HEK293 (cell line): ENCODE data around the gene KRTAP12-1.
"Not testable (repeated sequence)": the region's sequence is repeated elsewhere in the genome, so short reads cannot be mapped to it uniquely, and the experiment has no call there.

Source experiments
- CTCF ChIA-PET: fragments of 350-600 bp; formaldehyde crosslinking; extraction: SDS; loops from one replicate; lab custom pipeline; 2021; ENCODE audit warnings: antibody characterized with exemption; lab: Yijun Ruan, JAX
- POLR2A ChIA-PET: fragments of 300-600 bp; formaldehyde crosslinking; extraction: SDS; loops from one replicate; lab custom pipeline; 2020; ENCODE audit warnings: antibody characterized with exemption, inconsistent platforms; lab: Yijun Ruan, JAX
- H3K27ac ChIP-seq: fragments of 200-500 bp; sonication (Bioruptor generic); 2 replicates; pipeline ENCODE4 v1.5.1; 2014; ENCODE audit warnings: low read depth, low read length, control low read depth, inconsistent platforms; ENCODE audit errors: extremely low read depth
- H3K36me3 ChIP-seq, 2 experiments: fragments of 200-500 bp in 1 of 2; sonication (Bioruptor generic) in 1 of 2; 1 replicate in 1 of 2; 2 replicates in 1 of 2; pipeline ENCODE4 v1.5.1; 2014 to 2017; ENCODE audit warnings: inconsistent platforms in 2 of 2, low read length in 2 of 2; ENCODE audit not compliant: control insufficient read depth in 2 of 2, insufficient read depth in 1 of 2
- H3K4me1 ChIP-seq: fragments of 200-500 bp; sonication (Bioruptor generic); 2 replicates; pipeline ENCODE4 v1.5.1; 2014; ENCODE audit warnings: mild to moderate bottlenecking, low read length, inconsistent platforms; ENCODE audit not compliant: control insufficient read depth, insufficient read depth
- H3K4me3 ChIP-seq: 2 replicates; pipeline ENCODE4 v1.5.1; 2011; ENCODE audit warnings: low read depth, mild to moderate bottlenecking, control low read depth, low read length, moderate library complexity
- H3K9me3 ChIP-seq: fragments of 200-500 bp; sonication (Bioruptor generic); 2 replicates; pipeline ENCODE4 v1.5.1; 2014; ENCODE audit warnings: low read depth, low read length, inconsistent platforms; ENCODE audit not compliant: control insufficient read depth, insufficient read depth
- EGR2 ChIP-seq: fragments of 450-650 bp; formaldehyde crosslinking; IDR thresholded peaks from 2 replicates; pipeline ENCODE4 v1.5.1; 2016; ENCODE audit warnings: low read depth, missing biosample characterization, missing genetic modification characterization
- GLIS1 ChIP-seq: fragments of 450-650 bp; formaldehyde crosslinking; IDR thresholded peaks from 2 replicates; pipeline ENCODE4 v1.5.1; 2016; ENCODE audit warnings: missing biosample characterization, missing genetic modification characterization
- SCRT2 ChIP-seq: fragments of 450-650 bp; formaldehyde crosslinking; IDR thresholded peaks from 2 replicates; pipeline ENCODE4 v1.5.1; 2016; ENCODE audit warnings: missing biosample characterization, missing genetic modification characterization
- ZFP37 ChIP-seq: fragments of 450-650 bp; formaldehyde crosslinking; IDR thresholded peaks from 2 replicates; pipeline ENCODE4 v1.5.1; 2016; ENCODE audit warnings: missing biosample characterization, missing genetic modification characterization
- ZFP69B ChIP-seq: fragments of 450-650 bp; formaldehyde crosslinking; IDR thresholded peaks from 2 replicates; pipeline ENCODE4 v1.5.1; 2016; ENCODE audit warnings: missing biosample characterization, missing genetic modification characterization
- ZNF133 ChIP-seq: fragments of 450-650 bp; formaldehyde crosslinking; IDR thresholded peaks from 2 replicates; pipeline ENCODE4 v1.5.1; 2016; ENCODE audit warnings: missing biosample characterization, missing genetic modification characterization
- ZNF175 ChIP-seq: fragments of 450-650 bp; formaldehyde crosslinking; IDR thresholded peaks from 2 replicates; pipeline ENCODE4 v1.5.1; 2016; ENCODE audit warnings: missing biosample characterization, missing genetic modification characterization
- ZNF529 ChIP-seq: fragments of 450-650 bp; formaldehyde crosslinking; IDR thresholded peaks from 2 replicates; pipeline ENCODE4 v1.5.1; 2017; ENCODE audit warnings: missing genetic modification characterization, missing biosample characterization; ENCODE audit not compliant: insufficient replicate concordance
- ZNF560 ChIP-seq: fragments of 450-650 bp; formaldehyde crosslinking; IDR thresholded peaks from 2 replicates; pipeline ENCODE4 v1.5.1; 2017; ENCODE audit warnings: missing biosample characterization, missing genetic modification characterization, borderline replicate concordance
- ZNF561 ChIP-seq: fragments of 450-650 bp; IDR thresholded peaks from 2 replicates; pipeline ENCODE4 v1.5.1; 2018; ENCODE audit warnings: missing biosample characterization, missing genetic modification characterization, borderline replicate concordance
- ZNF580 ChIP-seq: fragments of 450-650 bp; formaldehyde crosslinking; IDR thresholded peaks from 2 replicates; pipeline ENCODE4 v1.5.1; 2016; ENCODE audit warnings: missing biosample characterization, missing genetic modification characterization
- ZNF610 ChIP-seq: fragments of 450-650 bp; formaldehyde crosslinking; IDR thresholded peaks from 2 replicates; pipeline ENCODE4 v1.5.1; 2016; ENCODE audit warnings: missing biosample characterization, missing genetic modification characterization, borderline replicate concordance
- ZNF768 ChIP-seq: fragments of 450-650 bp; formaldehyde crosslinking; IDR thresholded peaks from 2 replicates; pipeline ENCODE4 v1.5.1; 2018; ENCODE audit warnings: missing biosample characterization, mild to moderate bottlenecking, missing genetic modification characterization
- TF ChIP-seq, protein P1 (sequence below): fragments of 450-650 bp; formaldehyde crosslinking; IDR thresholded peaks from 2 replicates; pipeline ENCODE4 v1.5.1; 2016; ENCODE audit warnings: missing biosample characterization, missing genetic modification characterization
- TF ChIP-seq, protein P2 (sequence below): fragments of 450-650 bp; IDR thresholded peaks from 2 replicates; pipeline ENCODE4 v1.5.1; 2018; ENCODE audit warnings: missing biosample characterization, mild to moderate bottlenecking, missing genetic modification characterization
- TF ChIP-seq, protein P3 (sequence below): fragments of 450-650 bp; formaldehyde crosslinking; IDR thresholded peaks from 2 replicates; pipeline ENCODE4 v1.5.1; 2017; ENCODE audit warnings: missing biosample characterization, missing genetic modification characterization
- TF ChIP-seq, protein P4 (sequence below): fragments of 450-650 bp; formaldehyde crosslinking; optimal IDR thresholded peaks from 2 replicates; pipeline ENCODE3; 2016; ENCODE audit warnings: missing biosample characterization, mild to moderate bottlenecking, missing genetic modification characterization

KRTAP12-1 gene

DNA sequence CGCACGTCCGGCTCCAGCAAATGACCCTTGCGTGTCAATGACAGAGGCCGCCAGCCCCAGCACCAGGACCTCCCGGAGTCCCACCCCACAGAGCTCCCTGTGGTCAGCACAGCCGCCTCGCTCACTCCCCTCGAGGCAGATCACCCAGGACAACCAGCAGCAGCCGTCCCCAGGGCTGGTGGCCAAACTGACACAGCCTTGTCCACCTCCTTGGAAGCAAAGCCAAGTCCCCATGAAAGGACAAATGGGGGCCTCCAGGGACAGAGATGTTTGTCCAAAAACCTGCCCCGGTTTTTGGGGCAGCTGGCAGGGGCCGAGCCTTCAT is 42.7 kb downstream of the KRTAP12-1 start:
- no peak overlapping the region for H3K4me3 ChIP-seq
- no peaks in the 10 kb centered on the region for H3K4me1 ChIP-seq
- no peaks in the 10 kb centered on the region for H3K9me3 ChIP-seq
- H3K27ac ChIP-seq: no peak overlapping the region
- ChIA-PET POLR2A (no interaction called here), CTCF (no interaction called here)
- no peak for TF ChIP-seq ZFP37 (tag by site-specific recombination)
- TF ChIP-seq ZNF561 (tag by site-specific recombination): no peak
- TF ChIP-seq EGR2 (tag by site-specific recombination): no peak
- no peak for TF ChIP-seq ZNF610 (tag by site-specific recombination)
- no peak for TF ChIP-seq ZNF133 (tag by site-specific recombination)
- TF ChIP-seq SCRT2 (tag by site-specific recombination): no peak
- TF ChIP-seq ZNF580: no peak
- TF ChIP-seq, protein P1, sequence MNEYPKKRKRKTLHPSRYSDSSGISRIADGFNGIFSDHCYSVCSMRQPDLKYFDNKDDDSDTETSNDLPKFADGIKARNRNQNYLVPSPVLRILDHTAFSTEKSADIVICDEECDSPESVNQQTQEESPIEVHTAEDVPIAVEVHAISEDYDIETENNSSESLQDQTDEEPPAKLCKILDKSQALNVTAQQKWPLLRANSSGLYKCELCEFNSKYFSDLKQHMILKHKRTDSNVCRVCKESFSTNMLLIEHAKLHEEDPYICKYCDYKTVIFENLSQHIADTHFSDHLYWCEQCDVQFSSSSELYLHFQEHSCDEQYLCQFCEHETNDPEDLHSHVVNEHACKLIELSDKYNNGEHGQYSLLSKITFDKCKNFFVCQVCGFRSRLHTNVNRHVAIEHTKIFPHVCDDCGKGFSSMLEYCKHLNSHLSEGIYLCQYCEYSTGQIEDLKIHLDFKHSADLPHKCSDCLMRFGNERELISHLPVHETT (tag by site-specific recombination): no peak
- no peak for TF ChIP-seq ZNF529 (tag by site-specific recombination)
- TF ChIP-seq, protein P2, sequence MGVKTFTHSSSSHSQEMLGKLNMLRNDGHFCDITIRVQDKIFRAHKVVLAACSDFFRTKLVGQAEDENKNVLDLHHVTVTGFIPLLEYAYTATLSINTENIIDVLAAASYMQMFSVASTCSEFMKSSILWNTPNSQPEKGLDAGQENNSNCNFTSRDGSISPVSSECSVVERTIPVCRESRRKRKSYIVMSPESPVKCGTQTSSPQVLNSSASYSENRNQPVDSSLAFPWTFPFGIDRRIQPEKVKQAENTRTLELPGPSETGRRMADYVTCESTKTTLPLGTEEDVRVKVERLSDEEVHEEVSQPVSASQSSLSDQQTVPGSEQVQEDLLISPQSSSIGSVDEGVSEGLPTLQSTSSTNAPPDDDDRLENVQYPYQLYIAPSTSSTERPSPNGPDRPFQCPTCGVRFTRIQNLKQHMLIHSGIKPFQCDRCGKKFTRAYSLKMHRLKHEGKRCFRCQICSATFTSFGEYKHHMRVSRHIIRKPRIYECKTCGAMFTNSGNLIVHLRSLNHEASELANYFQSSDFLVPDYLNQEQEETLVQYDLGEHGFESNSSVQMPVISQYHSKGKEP (tag by site-specific recombination): no peak
- TF ChIP-seq ZNF175: no peak
- TF ChIP-seq ZFP69B (tag by site-specific recombination): no peak
- TF ChIP-seq, protein P3, sequence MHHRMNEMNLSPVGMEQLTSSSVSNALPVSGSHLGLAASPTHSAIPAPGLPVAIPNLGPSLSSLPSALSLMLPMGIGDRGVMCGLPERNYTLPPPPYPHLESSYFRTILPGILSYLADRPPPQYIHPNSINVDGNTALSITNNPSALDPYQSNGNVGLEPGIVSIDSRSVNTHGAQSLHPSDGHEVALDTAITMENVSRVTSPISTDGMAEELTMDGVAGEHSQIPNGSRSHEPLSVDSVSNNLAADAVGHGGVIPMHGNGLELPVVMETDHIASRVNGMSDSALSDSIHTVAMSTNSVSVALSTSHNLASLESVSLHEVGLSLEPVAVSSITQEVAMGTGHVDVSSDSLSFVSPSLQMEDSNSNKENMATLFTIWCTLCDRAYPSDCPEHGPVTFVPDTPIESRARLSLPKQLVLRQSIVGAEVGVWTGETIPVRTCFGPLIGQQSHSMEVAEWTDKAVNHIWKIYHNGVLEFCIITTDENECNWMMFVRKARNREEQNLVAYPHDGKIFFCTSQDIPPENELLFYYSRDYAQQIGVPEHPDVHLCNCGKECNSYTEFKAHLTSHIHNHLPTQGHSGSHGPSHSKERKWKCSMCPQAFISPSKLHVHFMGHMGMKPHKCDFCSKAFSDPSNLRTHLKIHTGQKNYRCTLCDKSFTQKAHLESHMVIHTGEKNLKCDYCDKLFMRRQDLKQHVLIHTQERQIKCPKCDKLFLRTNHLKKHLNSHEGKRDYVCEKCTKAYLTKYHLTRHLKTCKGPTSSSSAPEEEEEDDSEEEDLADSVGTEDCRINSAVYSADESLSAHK: no peak
- no peak for TF ChIP-seq ZNF560 (tag by site-specific recombination)
- TF ChIP-seq, protein P4, sequence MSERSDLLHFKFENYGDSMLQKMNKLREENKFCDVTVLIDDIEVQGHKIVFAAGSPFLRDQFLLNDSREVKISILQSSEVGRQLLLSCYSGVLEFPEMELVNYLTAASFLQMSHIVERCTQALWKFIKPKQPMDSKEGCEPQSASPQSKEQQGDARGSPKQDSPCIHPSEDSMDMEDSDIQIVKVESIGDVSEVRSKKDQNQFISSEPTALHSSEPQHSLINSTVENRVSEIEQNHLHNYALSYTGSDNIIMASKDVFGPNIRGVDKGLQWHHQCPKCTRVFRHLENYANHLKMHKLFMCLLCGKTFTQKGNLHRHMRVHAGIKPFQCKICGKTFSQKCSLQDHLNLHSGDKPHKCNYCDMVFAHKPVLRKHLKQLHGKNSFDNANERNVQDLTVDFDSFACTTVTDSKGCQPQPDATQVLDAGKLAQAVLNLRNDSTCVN (tag by site-specific recombination): no peak
- no peak for TF ChIP-seq ZNF768 (tag by site-specific recombination)
- no peaks in the 10 kb centered on the region for H3K36me3 ChIP-seq

GRCh38 chr21:44638506-44639330 is 43.2 kb downstream of the KRTAP12-1 start:
- H3K4me1 ChIP-seq, H3K4me3 ChIP-seq, CTCF ChIA-PET, H3K36me3 ChIP-seq, H3K27ac ChIP-seq, H3K9me3 ChIP-seq, POLR2A ChIA-PET: not testable (repeated sequence)
- TF ChIP-seq GLIS1 (tag by site-specific recombination): peak; percentile 19; the same call in 1 of the 2 replicates
